GM12878 (cell line): ENCODE data around the gene HSPB3. TPM values are rescaled to one million over a fixed set of nuclear protein-coding genes. Genes with fewer than 3 reads are reported as not detected.

Source experiments
- ATAC-seq: fragments of 200-7000 bp; cut with Tn5 transposase; 3 replicates; pipeline ENCODE4 v1.9.1; 2020; ENCODE audit warnings: mild to moderate bottlenecking, moderate library complexity
- BruUV-seq: library from RNA; stranded (reverse); fragments of 400-500 nt; replicated peaks from 2 replicates; lab custom pipeline; 2021; lab: Mats Ljungman, UMichigan
- CTCF ChIA-PET: fragments of 300-600 bp; sonication (Branson Sonifier 250); formaldehyde crosslinking; extraction: SDS; loops from one replicate; lab custom pipeline; 2021; ENCODE audit warnings: inconsistent platforms; lab: Yijun Ruan, JAX
- POLR2A ChIA-PET: fragments of 350-600 bp; formaldehyde crosslinking; extraction: SDS; loops from one replicate; lab custom pipeline; 2021; ENCODE audit warnings: inconsistent platforms; lab: Charles Lee
- RAD21 ChIA-PET: fragments of 300-600 bp; sonication (Branson Sonifier 250); formaldehyde crosslinking; loops from one replicate; lab custom pipeline; 2023; ENCODE audit warnings: antibody characterized with exemption; ENCODE audit not compliant: unreplicated experiment; lab: Charles Lee
- SMC1A ChIA-PET: fragments of 300-600 bp; sonication (Branson Sonifier 250); formaldehyde crosslinking; loops from one replicate; lab custom pipeline; 2023; ENCODE audit not compliant: unreplicated experiment, uncharacterized antibody; lab: Charles Lee
- DNase-seq: peaks from one replicate; pipeline ENCODE4 v3.0.0-alpha.2; 2011; ENCODE audit warnings: low read depth, low spot score
- FAIRE-seq: peaks from 3 replicates; lab custom pipeline; 2011; peaks lifted over from hg19 to GRCh38; lab: Jason Lieb, UNC
- H2AFZ ChIP-seq: 2 replicates; pipeline ENCODE4 v1.6.0; 2011; ENCODE audit warnings: low read depth, low read length, control low read depth; ENCODE audit not compliant: control insufficient read depth
- H3K27ac ChIP-seq: 2 replicates; pipeline ENCODE4 v1.5.1; 2011; ENCODE audit warnings: control low read depth; ENCODE audit not compliant: control insufficient read depth, insufficient read depth
- H3K27me3 ChIP-seq, 2 experiments: replicated peaks in 1 of 2; 2 replicates each; pipeline versions ENCODE4 v1.6.0 to v1.6.1; 2011; ENCODE audit warnings: low read length in 1 of 2; ENCODE audit not compliant: control insufficient read depth in 2 of 2, insufficient read depth in 2 of 2
- H3K36me3 ChIP-seq, 2 experiments: 2 replicates each; pipeline ENCODE4 v1.5.1; 2011; ENCODE audit warnings: low read length in 1 of 2; ENCODE audit not compliant: control insufficient read depth in 2 of 2, insufficient read depth in 2 of 2
- H3K4me1 ChIP-seq: 2 replicates; pipeline ENCODE4 v1.6.1; 2011; ENCODE audit warnings: mild to moderate bottlenecking, low read length, moderate library complexity, mixed read lengths; ENCODE audit not compliant: control insufficient read depth, insufficient read depth
- H3K4me2 ChIP-seq: 2 replicates; pipeline ENCODE4 v1.6.0; 2011; ENCODE audit warnings: control low read depth; ENCODE audit not compliant: control insufficient read depth, insufficient read depth
- H3K4me3 ChIP-seq: fragments of 200-600 bp; sonication (generic); 2 replicates; pipeline ENCODE4 v1.5.1; 2016
- H3K79me2 ChIP-seq: 2 replicates; pipeline ENCODE4 v1.6.0; 2011; ENCODE audit warnings: low read length; ENCODE audit not compliant: control insufficient read depth, insufficient read depth
- H3K9ac ChIP-seq: 2 replicates; pipeline ENCODE4 v1.8.0; 2011; ENCODE audit warnings: low read length, control low read depth, mixed read lengths; ENCODE audit not compliant: control insufficient read depth, insufficient read depth
- H3K9me3 ChIP-seq: replicated peaks from 3 replicates; pipeline ENCODE4 v1.5.1; 2011; ENCODE audit warnings: mild to moderate bottlenecking, low read length; ENCODE audit not compliant: control insufficient read depth, insufficient read depth
- H4K20me1 ChIP-seq: 2 replicates; pipeline ENCODE4 v1.6.0; 2011; ENCODE audit not compliant: control insufficient read depth, insufficient read depth
- BHLHE40 ChIP-seq, 2 experiments: fragments of 450-650 bp in 1 of 2; IDR thresholded peaks; 2 replicates each; pipeline ENCODE4 v1.6.1; 2011 to 2017; ENCODE audit warnings: low read depth in 2 of 2, borderline replicate concordance in 1 of 2, improper control_type of control experiment in 1 of 2, low read length in 1 of 2, mild to moderate bottlenecking in 1 of 2
- BMI1 ChIP-seq: fragments of 450-650 bp; IDR thresholded peaks from 2 replicates; pipeline ENCODE4 v1.6.1; 2016; ENCODE audit warnings: mild to moderate bottlenecking, moderate library complexity, borderline replicate concordance
- EGR1 ChIP-seq, 2 experiments: IDR thresholded peaks; 1 replicate in 1 of 2; 2 replicates in 1 of 2; pipeline ENCODE4 v1.6.1; 2011 to 2012; ENCODE audit warnings: low read depth in 2 of 2, low read length in 2 of 2, borderline replicate concordance in 1 of 2, mild to moderate bottlenecking in 1 of 2, moderate library complexity in 1 of 2
- ESRRA ChIP-seq: IDR thresholded peaks from 2 replicates; pipeline ENCODE4 v1.6.1; 2012; ENCODE audit warnings: mild to moderate bottlenecking, low read length, improper control_type of control experiment
- GABPA ChIP-seq: IDR thresholded peaks from 2 replicates; pipeline ENCODE4 v1.6.1; 2014; ENCODE audit warnings: antibody characterized with exemption, low read depth, mild to moderate bottlenecking, inconsistent platforms
- HCFC1 ChIP-seq: fragments of 150-350 bp; IDR thresholded peaks from 2 replicates; pipeline ENCODE4 v1.6.1; 2014; ENCODE audit warnings: low read length
- HDAC2 ChIP-seq: fragments of 200-600 bp; sonication (generic); IDR thresholded peaks from 2 replicates; pipeline ENCODE4 v1.6.1; 2017
- HDGF ChIP-seq: fragments of 450-650 bp; IDR thresholded peaks from 2 replicates; pipeline ENCODE4 v1.6.1; 2016; ENCODE audit warnings: antibody characterized with exemption
- IKZF1 ChIP-seq: fragments of 450-650 bp; conservative IDR thresholded peaks from 2 replicates; pipeline ENCODE4 v1.6.1; 2017; ENCODE audit warnings: antibody characterized with exemption, mild to moderate bottlenecking
- JUND ChIP-seq: IDR thresholded peaks from 2 replicates; pipeline ENCODE4 v1.6.1; 2012; ENCODE audit warnings: low read depth, mild to moderate bottlenecking, low read length, improper control_type of control experiment, moderate library complexity
- NR2F1 ChIP-seq: fragments of 450-650 bp; conservative IDR thresholded peaks from 2 replicates; pipeline ENCODE4 v1.6.1; 2017; ENCODE audit warnings: mild to moderate bottlenecking
- POLR2A ChIP-seq: IDR thresholded peaks from 2 replicates; pipeline ENCODE4 v1.6.1; 2011; ENCODE audit warnings: low read depth, mild to moderate bottlenecking, low read length
- RAD51 ChIP-seq: fragments of 450-650 bp; IDR thresholded peaks from 2 replicates; pipeline ENCODE4 v1.6.1; 2016; ENCODE audit warnings: moderate library complexity, mild to moderate bottlenecking, inconsistent platforms
- RBBP5 ChIP-seq: fragments of 200-600 bp; sonication (generic); conservative IDR thresholded peaks from 2 replicates; pipeline ENCODE4 v1.6.1; 2016
- RUNX3 ChIP-seq: IDR thresholded peaks from 2 replicates; pipeline ENCODE4 v1.6.1; 2012; ENCODE audit warnings: low read length, inconsistent platforms
- SMAD5 ChIP-seq: IDR thresholded peaks from 2 replicates; pipeline ENCODE4 v1.6.1; 2016; ENCODE audit warnings: antibody characterized with exemption, low read depth
- WRNIP1 ChIP-seq: IDR thresholded peaks from 2 replicates; pipeline ENCODE4 v1.6.1; 2011; ENCODE audit warnings: low read depth, low read length, improper control_type of control experiment, borderline replicate concordance
- YBX1 ChIP-seq: fragments of 450-650 bp; IDR thresholded peaks from 2 replicates; pipeline ENCODE4 v1.6.1; 2016; ENCODE audit warnings: antibody characterized with exemption
- ZNF217 ChIP-seq: fragments of 450-650 bp; IDR thresholded peaks from 2 replicates; pipeline ENCODE4 v1.6.1; 2017; ENCODE audit warnings: antibody characterized with exemption, mild to moderate bottlenecking
- WGBS: methylation state at CpG from one replicate; pipeline ENCODE4 v1.1.6; 2016; ENCODE audit warnings: low lambda C conversion rate; ENCODE audit not compliant: insufficient replicate concordance, insufficient coverage; ENCODE audit errors: missing lambda C conversion rate; 5-methylcytosine and 5-hydroxymethylcytosine counted together
- in situ Hi-C: fragments of 300-500 bp; cut with MboI; formaldehyde crosslinking; loops from 9 replicates; pipeline ENCODE4 v1.14.3; 2018; ENCODE audit warnings: mixed read lengths
- intact Hi-C: fragments of 100-400 bp; cut with micrococcal nuclease; formaldehyde crosslinking; loops from one replicate; pipeline ENCODE4 v1.14.2; 2022; ENCODE audit not compliant: unreplicated experiment
- polyA plus RNA-seq, 11 experiments: library from polyadenylated mRNA; depleted of rRNA in 4 of 11; unstranded in 6 of 11; stranded (reverse) in 5 of 11; fragments of >200 nt; fragmentation: Nextera tagmentation in 4 of 11; fragmentation: Illumina TruSeq in 1 of 11; extraction: Ambion mirVana in 4 of 11; extraction: Trizol in 1 of 11; gene quantifications; 1 replicate in 1 of 11; 2 replicates in 10 of 11; pipeline versions ENCODE4 v1.2.1 to v1.2.3, GENCODE V29; 2011 to 2016; ENCODE audit warnings: inconsistent platforms in 2 of 11, missing spikeins in 2 of 11, low read depth in 1 of 11
- total RNA-seq, 4 experiments: library from RNA; depleted of rRNA in 3 of 4; stranded (reverse); fragments of >200 nt in 3 of 4; fragmentation: Illumina TruSeq in 1 of 4; extraction: Trizol in 1 of 4; gene quantifications; 2 replicates each; pipeline versions ENCODE4 v1.2.1 to v1.2.3, GENCODE V29; 2013 to 2021

The HSPB3 gene
- total and polyA plus RNA-seq, 10 of the 15 experiments (the other 5 are each of a cell fraction or from before 2014, with no cell fraction given) = 0.11 to 0.60 (median 0.29) TPM; not detected in 7

GRCh38 chr5:54477941-54478478, 22.5 kb downstream of the HSPB3 start:
- Histone ChIP-seq H3K9ac (no peak overlapping the region), H3K79me2 (no peaks in the 10 kb centered on the region)
- POLR2A ChIA-PET = no interaction called here
- no peak for FAIRE-seq
- BruUV-seq = no TSS peak
- TF ChIP-seq NR2F1 (no peak), EGR1 (IDR thresholded peaks at IDR 0.05; ENCODE audit: borderline replicate concordance in 1 of 2, low read depth in 2 of 2, low read length in 2 of 2) (no peak), BMI1 (no peak), WRNIP1 (no peak), JUND (no peak), RAD51 (no peak), GABPA (no peak), YBX1 (no peak), IKZF1 (no peak), SMAD5 (no peak), ZNF217 (no peak), HCFC1 (no peak), POLR2A (no peak), HDGF (no peak), HDAC2 (no peak), RBBP5 (no peak), BHLHE40 (IDR thresholded peaks at IDR 0.05; ENCODE audit: borderline replicate concordance in 1 of 2, low read depth in 2 of 2, low read length in 1 of 2) (no peak), ESRRA (no peak), RUNX3 (no peak)
- TF ChIP-seq, all 136 proteins: peak for 0
- WGBS = 0% methylated on average over 1 of the region's 1 CpG
- SMC1A ChIA-PET = interaction anchor here (0.7 kb wide), 1 partner anchor 11 kb away, joined by 3 read pairs; no protein-coding TSS in a partner anchor
- Histone ChIP-seq H3K27ac (no peak overlapping the region), H2AFZ (no peak overlapping the region), H4K20me1 (no peaks in the 10 kb centered on the region), H3K4me1 (no peaks in the 10 kb centered on the region), H3K4me3 (no peak overlapping the region), H3K36me3 (no peaks in the 10 kb centered on the region), H3K27me3 (no peaks in the 10 kb centered on the region), H3K9me3 (no peaks in the 10 kb centered on the region), H3K4me2 (no peak overlapping the region)
- in situ Hi-C loops = no loop called here
- no peak for ATAC-seq
- no peak for DNase-seq
- RAD21 ChIA-PET = interaction anchor here (1.6 kb wide), 1 partner anchor 10 kb away, joined by 4 read pairs; no protein-coding TSS in a partner anchor
- intact Hi-C loops = no loop called here
- CTCF ChIA-PET = interaction anchor here (1.5 to 2.0 kb wide), 2 partner anchors 10 to 12 kb away, joined by 3 to 4 read pairs; no protein-coding TSS in a partner anchor
